Stimulated activated CD4-positive, alpha-beta T cell treated with anti-CD3 and anti-CD28 coated beads, Interleukin-12 subunit alpha, Interleukin-12 subunit beta, amount 100 ng/mL, for 48 hours (primary cell): ENCODE data around the gene CLDN14.

Experiments used
- DNase-seq, 3 donors: peaks; one replicate each; pipeline ENCODE4 v3.0.0-alpha.2; 2020; ENCODE audit warnings: low read depth in 2 of 3, low spot score in 1 of 3

Gene CLDN14, protein sequence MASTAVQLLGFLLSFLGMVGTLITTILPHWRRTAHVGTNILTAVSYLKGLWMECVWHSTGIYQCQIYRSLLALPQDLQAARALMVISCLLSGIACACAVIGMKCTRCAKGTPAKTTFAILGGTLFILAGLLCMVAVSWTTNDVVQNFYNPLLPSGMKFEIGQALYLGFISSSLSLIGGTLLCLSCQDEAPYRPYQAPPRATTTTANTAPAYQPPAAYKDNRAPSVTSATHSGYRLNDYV

DNA sequence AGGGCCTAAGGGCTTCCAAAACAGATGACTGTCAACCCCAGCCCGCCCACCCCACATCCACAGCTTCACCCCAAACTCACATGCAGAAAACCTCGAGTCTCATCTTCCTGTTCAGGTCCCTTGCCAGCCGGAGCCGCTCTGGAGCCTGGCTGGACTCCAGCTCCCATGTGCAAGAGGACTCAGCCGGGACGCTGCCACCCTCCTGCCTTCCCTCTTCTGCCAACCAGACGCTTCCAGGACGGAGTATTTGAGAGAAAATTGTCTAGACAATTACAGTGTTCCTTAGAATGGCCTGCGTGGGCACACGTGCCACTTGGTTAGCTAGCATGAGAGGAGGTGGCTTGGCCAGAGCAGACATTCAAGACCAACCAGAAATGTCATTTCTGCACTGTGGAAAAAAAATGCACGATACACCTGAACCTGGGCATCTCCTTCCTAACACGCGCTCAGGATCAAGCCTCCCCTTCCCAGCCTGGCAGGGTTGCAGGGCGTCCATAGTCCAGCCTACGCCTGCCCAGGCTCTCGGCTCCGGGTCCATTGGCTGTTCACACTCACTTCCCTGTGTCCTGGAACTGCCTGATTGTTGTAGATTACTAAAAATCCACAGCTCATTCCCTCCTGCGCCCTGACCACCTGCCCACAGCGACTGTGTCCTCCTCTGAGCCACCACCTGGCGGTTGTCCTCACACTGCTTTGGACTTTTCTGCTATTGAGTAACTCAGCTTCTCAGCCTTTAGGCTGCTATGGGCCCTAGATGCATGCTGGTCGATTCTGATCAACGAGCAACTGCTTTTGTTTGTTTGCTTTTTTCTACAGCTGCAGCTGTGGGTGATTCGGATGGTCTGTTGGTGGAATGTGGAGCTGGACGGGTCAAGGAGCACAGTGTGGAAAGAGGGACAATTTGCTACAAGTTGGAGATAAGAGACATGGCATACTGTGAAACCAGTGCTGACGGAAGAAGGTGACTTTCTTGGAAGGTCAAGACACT is at the start of gene CLDN14:
TSS of gene CLDN14 (minus strand) at position 708 of the 988 bp plus-strand sequence. CDS start 18,427 bp downstream, outside the sequence.
- DNase-seq = no peak

DNA sequence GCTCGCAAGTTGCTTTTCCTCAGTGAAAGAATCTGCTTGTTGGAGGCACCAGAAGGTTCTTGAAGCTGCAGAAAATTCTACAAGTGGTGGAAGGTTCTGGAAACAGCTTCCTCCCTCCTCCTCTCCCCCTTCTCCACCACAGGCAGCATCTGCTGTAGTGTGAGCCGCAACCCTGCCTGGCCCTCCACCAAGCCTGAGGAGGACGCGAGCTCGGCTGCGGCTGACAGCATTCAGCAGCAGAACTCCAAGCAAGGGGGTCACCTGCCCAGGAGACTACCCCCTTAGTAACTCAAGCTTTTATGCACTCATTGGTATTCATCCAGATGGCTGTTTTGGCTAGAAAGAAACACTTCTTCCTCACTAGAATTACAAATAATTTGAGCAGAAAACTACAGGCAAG is 48.8 kb upstream of the CLDN14 start:
- no peak for DNase-seq

DNA sequence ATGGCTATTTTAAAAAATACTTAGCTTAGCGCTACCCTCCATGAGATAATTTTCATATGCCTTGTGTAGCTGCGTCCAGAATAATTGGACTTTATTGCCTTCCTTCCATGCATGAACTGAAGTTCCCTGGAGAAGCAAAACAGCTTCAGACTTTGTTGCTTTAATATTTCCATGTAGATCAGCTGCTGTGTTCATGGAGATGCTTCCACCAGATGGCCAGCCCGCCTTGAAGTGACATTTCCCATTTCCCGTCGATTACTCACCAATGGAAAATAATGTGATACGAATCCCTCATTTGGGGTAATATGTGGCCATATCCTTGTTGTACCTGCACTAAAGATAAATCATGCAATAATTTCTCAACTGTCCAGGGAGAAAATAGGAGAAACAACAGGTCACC is 47.4 kb upstream of the CLDN14 start:
- no peak for DNase-seq

DNA sequence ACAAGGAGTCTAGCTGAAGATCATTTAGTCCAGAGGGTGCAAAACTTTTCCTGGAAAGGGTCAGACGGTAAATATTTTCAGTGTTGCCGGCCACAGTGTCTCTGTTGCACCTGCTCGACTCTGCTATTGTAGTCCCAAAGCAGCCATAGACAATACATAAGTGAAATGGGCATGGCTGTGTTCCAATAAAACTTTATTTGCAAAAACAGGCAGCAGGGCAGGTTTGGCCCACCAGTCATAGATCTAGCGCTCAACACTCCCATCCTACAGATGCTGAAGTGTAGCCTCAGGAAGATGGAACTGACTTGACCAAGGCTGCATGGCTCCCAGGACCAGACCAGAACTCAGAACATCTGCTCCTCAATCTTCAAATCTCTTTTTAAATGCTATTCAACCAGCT is 46.2 kb upstream of the CLDN14 start:
- DNase-seq = no peak

DNA sequence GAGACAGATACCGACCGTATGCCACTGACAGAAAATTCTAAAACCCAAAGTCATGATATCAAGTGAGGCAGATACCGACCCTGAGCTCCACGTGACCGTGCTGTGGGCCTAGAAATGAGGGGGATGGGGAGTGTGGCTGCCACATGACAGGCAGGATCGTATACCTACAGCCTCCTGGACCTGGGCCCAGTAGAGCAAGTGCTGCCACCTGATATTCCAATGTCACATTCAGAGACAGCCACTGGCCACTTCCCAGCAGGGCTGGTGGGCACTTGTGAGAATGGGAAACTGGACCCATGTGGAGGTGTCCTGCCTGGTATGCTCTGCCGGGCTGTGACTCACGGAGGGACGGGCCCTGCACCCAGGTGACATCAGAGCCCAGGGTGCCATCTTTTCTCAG is 44.6 kb upstream of the CLDN14 start:
- DNase-seq = no peak

DNA sequence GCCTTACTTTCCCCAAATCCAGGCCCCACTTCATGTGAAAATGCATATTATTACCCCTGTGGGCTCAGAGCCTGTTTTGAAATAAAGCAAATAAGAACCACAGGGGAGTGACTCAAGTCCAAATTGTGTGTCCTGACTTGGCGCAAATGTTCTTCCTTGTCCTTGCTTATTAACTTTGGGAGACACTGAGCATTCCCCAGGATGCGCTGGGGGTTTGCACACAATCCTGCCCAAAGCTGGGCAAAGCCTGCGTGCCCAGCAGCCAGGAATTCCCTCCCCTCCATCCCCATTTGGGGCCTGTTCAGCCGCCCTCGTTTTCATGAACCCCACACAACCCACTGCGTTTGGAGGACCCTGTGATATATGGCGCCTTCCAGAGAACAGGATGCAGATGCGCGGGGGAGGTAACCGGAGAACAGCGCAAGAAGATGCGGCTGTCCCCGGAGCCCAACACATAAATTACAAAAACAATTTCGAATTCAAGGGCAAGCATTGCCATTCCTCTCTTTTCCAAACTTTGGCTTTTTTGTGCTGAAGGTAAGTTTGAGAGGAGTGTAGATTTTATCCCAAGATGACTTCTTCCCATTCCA is 42.4 kb upstream of the CLDN14 start:
- no peak for DNase-seq

DNA sequence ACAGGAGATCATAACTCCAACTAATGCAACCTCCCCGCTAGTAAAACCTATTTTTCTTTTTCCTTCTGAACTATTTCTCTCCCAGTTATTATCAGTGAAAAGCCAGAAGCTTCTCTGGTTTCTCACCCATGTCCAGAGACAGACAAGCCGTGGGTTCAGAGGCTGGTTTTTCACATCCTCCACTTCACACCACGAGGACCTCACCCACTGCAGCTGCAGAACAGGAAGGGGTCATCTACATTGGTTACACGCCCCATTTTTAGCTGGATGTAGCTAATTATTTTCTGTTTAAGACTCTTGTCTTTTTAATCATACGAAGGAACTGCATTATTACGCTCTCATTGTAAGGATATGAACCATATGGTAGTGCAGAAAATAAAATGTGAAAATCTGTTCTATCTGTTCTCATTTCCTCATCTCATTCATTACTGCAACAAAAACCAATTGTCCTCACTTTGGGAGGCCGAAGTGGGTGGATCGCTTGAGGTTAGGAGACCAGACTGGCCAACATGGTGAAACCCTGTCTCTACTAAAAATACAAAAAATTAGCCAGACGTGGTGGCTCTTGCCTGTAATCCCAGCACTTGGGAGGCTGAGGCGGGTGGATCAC is 39.1 kb upstream of the CLDN14 start:
- no peak for DNase-seq

DNA sequence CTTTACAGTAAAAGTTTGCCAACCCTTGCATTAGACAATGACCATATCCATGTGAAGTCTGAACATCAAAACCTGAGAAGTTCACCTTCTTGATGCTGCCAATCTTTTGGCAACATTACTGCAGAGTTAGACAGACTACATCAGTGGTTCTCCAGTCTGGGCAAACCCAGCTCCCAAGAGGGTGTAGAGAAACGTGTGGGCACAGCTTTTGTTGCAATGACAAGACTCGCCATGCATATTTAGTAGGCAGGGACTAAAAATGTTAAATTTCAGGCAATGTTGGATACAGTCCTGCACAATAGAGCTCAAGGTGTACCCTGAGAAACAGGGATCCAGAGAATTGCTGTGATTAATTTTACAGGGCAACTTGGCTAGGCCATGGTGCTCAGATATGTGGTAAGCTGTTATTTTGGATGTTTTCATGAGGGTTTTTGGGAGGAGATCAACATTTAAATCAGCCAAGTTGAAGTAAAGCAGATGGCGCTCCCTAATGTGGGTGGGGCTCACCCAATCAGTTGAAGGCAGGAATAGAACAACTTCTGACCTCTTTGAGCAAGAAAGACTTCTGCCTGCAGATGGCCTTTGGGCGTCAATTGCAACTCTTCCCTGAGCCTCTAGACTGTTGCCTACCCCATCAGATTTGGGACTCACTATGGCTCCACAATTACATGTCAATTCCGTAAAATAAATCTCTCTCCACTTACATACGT is 37.6 kb upstream of the CLDN14 start:
- no peak for DNase-seq

DNA sequence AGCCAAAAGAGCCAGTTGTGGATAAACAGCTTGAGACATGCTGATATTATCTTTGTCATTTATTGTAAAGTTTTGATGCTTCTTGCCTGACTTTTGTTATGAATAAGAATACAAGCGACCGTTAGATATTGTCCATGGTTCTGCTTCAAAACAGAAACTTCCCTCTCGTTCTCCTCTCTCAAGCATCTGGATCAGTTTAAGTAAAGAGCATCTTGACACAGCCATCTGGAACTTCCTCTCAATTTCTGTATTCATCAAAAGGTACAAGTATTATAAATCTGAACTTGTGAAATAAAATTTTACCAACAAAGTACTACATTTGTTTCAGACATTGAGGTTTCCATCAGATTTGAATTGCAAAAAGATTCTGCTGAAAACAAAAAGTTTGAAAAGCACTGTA is 36.4 kb upstream of the CLDN14 start:
- no peak for DNase-seq

DNA sequence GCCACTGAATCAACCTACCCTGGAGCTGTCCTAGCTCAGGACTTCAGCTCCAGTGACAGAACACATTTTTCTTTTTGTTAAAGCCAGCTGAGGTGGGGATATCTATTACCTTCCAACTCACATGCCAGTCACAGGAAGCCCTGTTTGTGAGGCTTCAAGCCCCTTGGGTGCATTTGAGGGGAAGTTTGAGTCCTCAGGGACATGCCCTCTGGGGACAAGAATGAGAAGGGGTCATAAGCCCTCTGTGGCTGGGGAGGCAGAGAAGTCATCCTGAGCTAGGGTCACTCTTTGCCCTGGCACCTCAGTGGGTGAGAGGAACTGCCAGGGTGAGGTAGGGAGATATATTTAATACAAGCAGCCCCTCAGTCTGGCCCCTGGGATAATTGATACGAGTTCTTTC is 33.5 kb upstream of the CLDN14 start:
- no peak for DNase-seq

DNA sequence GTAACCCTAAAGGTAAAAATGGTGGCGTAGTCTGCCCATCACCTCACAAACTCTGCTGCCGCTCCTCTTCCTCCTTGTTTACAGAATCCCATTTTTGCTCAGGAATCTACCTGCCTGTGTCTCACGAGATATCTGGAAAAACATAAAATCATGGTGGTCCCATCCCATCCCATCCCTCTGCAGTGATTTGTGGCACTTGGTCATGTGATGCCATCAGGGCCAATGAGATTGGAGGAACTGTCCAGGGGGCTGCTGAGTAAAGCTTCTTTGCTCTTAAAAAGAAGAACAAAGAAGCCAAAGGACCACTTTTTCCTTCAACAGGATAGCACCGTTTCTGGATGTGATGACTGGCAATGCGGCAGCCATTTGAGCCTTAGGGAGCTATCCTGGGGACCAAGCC is 33.0 kb upstream of the CLDN14 start:
- no peak for DNase-seq

DNA sequence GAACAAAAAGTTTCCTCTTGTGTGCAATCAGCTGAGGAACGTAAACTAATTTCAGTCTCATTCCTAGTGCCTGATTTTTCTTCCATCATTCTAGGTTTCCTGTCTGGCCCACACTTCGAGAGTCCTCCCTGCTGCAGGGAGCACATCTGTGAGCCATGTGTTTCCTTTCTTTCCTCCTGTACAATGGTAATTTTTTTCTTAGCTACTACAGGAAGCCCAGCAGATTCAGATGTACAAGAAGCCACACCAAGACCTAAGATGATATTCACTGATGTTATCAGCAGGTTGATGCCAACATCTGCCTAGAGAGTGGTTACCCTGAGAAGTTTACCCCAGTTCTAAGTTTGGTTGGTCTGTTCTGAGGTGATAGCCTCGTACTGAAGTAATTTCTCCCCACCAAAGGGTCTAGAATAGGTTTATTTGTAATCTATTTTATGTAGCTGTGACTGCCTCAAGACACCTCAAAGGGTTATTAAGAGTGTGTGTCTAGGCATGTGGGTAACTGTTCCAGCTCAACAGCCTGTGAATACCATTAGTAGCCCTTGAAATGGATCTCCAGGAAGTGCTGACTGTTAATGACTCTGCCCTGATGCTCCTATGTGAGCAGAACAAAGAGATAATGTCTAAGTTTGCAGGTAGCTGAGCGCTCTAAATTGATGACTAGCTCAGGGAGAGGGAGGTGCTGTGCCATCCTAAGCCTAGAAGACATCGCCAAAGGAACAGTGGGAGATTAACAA is 31.7 kb upstream of the CLDN14 start:
- DNase-seq = no peak

DNA sequence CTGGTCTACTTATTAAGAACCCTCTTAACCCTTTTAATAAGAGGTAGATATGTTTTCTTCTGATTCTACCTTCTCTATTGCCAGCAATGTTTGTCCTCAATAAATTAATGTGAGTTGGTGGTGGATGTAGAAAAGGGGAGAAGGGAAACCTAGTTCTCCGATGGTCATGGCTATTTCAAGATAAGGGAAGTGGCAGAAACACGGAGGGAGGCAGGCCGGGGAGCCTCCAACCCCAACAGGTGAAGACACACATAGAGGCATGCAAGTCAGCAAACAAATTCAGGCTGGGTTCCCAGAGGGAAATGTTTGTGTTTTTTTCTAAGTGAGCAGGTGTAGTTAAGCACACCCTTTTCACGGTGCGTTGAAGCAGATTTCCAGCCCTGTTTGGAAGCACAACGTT is 31.0 kb upstream of the CLDN14 start:
- DNase-seq = no peak

DNA sequence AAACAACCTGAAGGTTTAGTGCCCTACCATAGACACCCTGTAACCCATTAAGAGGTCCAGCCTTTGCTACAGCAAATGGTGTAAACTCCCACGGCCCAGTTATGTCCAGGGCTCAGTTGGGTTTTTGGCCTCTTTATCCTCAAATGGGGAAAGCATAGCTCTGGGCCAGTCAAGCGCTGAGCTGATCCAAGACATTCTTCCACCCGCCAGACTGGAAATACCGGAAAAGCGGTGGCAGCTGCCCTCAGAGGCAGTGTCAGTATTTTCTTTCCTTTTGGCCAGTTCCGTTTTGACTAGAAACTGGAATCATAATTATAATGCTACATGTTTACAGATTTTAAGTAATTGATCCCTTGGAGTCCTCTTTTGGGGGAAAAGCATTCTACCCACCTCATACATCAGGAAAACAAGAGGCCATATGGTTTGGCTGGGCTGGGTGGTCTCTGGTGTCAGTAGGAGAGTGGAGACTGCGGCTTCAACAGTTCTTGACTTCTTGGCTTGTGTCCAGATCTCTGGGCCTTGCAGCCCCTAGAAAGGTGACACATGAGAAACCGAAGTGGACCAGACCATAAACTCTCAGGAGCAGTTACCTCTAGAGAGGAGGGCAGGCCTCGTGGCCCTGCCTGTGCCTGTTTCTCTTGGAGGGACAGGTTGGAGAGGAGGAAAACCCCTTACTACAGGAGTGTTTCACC is 30.2 kb upstream of the CLDN14 start:
- DNase-seq = no peak

DNA sequence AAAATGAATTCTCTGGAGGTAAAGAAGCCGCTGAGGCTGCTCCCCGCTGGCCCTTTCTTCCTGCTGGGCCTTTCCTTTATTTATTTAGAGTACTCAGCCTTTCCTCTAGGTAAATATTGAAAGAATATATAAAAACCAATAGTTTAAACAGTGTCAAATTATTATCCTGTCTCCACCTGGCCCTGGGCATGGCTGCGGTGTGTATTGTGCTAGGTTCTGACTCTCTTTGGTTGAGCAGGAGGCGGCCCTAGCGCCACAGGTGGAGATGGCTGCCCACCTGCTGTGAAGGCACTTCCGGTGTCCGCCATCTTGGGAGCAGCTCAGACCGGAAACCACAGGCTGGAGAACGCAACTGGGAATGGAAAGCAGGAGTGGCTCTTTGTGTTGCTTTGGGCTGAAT is 29.0 kb upstream of the CLDN14 start:
- DNase-seq = no peak

DNA sequence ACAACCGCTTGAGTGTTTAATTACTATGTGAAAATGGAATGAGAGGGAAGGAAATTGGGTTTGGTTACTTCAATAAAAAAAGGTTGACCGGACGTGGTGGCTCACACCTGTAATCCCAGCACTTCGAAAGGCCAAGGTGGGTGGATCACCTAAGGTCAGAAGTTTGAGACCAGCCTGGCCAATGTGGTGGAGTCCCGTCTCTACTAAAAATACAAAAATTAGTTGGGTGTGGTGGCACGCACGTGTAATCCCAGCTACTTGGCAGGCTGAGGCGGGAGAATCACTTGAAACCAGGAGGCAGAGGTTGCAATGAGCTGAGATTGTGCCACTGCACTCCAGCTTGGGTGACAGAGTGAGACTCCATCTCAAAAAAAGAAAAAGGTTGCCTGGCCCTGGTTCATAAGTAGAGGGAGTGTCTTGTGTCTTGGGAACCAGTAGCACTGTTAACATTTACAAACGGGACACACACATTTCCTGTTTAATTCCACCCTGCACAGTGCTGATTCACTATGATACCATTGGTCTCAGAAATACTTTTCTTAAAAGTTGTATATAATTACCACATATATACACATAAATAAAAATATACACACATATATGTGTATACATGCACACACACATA is 27.6 kb upstream of the CLDN14 start:
- no peak for DNase-seq

DNA sequence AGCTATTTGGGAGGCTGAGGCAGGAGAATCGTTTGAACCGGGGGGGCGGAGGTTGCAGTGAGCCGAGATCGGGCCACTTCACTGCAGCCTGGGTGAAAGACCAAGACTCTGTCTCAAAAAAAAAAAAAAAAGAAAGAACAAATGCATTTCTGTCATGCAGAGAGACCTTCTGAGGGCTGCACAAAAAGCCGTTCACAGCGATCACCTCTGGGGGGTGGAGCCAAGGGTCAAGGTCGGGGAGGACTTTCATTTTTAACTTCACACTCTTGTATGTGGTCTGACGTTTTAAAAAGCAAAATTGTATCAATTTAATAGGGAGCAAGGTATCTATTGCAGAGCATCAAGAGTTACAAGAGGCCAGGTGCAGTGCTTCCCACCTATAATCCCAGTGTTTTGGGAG is 26.6 kb upstream of the CLDN14 start:
- DNase-seq = no peak

DNA sequence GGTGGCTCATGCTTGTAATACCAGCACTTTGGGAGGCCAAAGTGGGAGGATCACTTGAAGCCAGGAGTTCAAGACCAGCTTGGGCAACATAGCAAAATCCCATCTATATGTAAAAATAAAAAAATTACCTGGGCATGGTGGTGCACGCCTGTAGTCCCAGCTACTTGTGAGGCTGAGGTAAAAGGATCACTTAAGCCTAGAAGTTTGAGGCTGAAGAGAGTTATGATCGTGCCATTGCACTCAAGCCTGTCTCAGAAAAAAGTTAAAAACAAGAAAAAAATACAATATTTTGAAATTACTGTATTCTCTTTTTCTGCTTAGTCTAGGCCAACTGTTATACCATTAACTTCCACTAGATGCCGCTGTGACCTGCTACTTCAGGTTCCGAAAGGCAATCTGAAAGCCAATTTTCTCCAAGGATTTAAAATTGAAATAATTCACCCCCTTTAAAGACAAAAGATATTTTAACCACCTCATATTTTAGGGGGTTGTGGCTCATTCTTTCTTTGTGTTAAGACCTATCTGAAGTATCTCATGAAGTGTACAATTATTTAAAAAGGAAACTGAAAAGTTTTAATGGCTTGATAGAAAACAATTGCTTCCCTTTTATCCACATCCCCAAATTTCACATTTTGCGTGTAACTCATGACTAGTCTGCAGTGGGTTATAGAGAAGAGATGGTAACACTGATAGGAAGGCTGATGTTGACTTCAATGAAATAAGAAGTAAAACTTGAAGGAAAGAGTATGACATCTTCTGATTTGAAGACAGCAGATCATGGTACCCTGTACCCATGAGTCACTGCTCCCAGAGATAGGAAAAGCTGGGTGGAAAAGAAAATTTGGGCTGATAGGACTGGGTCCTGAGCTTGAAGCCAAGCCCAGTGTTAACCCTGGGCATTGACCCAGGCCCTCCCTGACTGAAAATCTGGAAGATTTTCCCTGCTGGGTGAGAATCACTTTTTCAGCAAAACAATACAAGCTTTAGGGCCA is 24.4 kb upstream of the CLDN14 start:
- DNase-seq = peak; percentile 4 to 62 (median 8)
